Hepatocyte (in vitro differentiated cells): ENCODE results near the gene INF2.

Experiments
- CTCF ChIP-seq: fragments of 200-600 bp; sonication (generic); IDR thresholded peaks from 2 replicates; pipeline ENCODE4 v1.5.1; 2016; ENCODE audit warnings: antibody characterized with exemption, mild to moderate bottlenecking; ENCODE audit not compliant: poor library complexity
- EZH2 ChIP-seq: fragments of 200-600 bp; sonication (generic); IDR thresholded peaks from 2 replicates; pipeline ENCODE4 v1.6.1; 2016; ENCODE audit warnings: antibody characterized with exemption, mild to moderate bottlenecking, borderline replicate concordance
- EZH2phosphoT487 ChIP-seq: fragments of 200-600 bp; sonication (generic); IDR thresholded peaks from one replicate; pipeline ENCODE4 v1.6.1; 2018; ENCODE audit warnings: antibody characterized with exemption, mild to moderate bottlenecking, low read depth, moderate library complexity; ENCODE audit not compliant: unreplicated experiment, severe bottlenecking

- TF ChIP-seq CTCF (no peak), EZH2 (no peak), EZH2phosphoT487 (no peak)
Measured at GRCh38 chr14:104771374-104771773, 82.0 kb downstream of the INF2 start.
